B cell (primary cell): ENCODE measurements around the gene MYO18A. TPM values are rescaled to one million over a fixed set of nuclear protein-coding genes. Genes with fewer than 3 reads are reported as not detected.

ENCODE experiments used
- ATAC-seq: fragments of 200-7000 bp; cut with Tn5 transposase; one replicate; pipeline ENCODE4 v1.10.0; 2021; ENCODE audit warnings: low read depth, mild to moderate bottlenecking, moderate number of reproducible peaks, moderate library complexity
- CTCF ChIA-PET: fragments of 350-600 bp; sonication (Branson Sonifier 250); formaldehyde crosslinking; loops from one replicate; lab custom pipeline; 2021; ENCODE audit warnings: antibody characterized with exemption, inconsistent platforms; lab: Charles Lee
- POLR2A ChIA-PET: fragments of 350-600 bp; sonication (Branson Sonifier 250); formaldehyde crosslinking; loops from one replicate; lab custom pipeline; 2021; ENCODE audit warnings: antibody characterized with exemption; lab: Charles Lee
- DNase-seq: peaks from one replicate; pipeline ENCODE4 v3.0.0; 2013
- H2AFZ ChIP-seq: 2 replicates; pipeline ENCODE4 v1.6.1; 2012; ENCODE audit warnings: mild to moderate bottlenecking, low read depth, low read length; ENCODE audit not compliant: insufficient read depth, poor library complexity, severe bottlenecking
- H3K27ac ChIP-seq, 2 donors: 1 replicate in 1 of 2; 2 replicates in 1 of 2; pipeline ENCODE4 v1.5.1; 2012 to 2013; ENCODE audit warnings: low read length in 2 of 2, mild to moderate bottlenecking in 2 of 2, moderate library complexity in 1 of 2
- H3K27me3 ChIP-seq, 4 experiments: fragments of 200-600 bp in 1 of 4; sonication (generic) in 1 of 4; replicated peaks in 1 of 4; 1 replicate in 2 of 4; 2 replicates in 2 of 4; pipeline versions ENCODE4 v1.6.1 to v1.7.0; 2013 to 2016; ENCODE audit warnings: low read length in 3 of 4, mild to moderate bottlenecking in 2 of 4, mixed read lengths in 1 of 4, moderate library complexity in 1 of 4; ENCODE audit not compliant: insufficient read depth in 4 of 4, control insufficient read depth in 3 of 4; ENCODE audit errors: control extremely low read depth in 1 of 4
- H3K36me3 ChIP-seq, 2 experiments: replicated peaks in 1 of 2; 1 replicate in 1 of 2; 2 replicates in 1 of 2; pipeline versions ENCODE4 v1.6.1 to v1.7.1; 2013; ENCODE audit warnings: low read length in 1 of 2; ENCODE audit not compliant: insufficient read depth in 2 of 2, control insufficient read depth in 1 of 2; ENCODE audit errors: control extremely low read depth in 1 of 2, extremely low read depth in 1 of 2
- H3K4me1 ChIP-seq, 2 donors: fragments of 200-600 bp in 1 of 2; sonication (generic) in 1 of 2; 1 replicate in 1 of 2; 2 replicates in 1 of 2; pipeline versions ENCODE4 v1.5.1 to v1.6.1; 2013 to 2017; ENCODE audit warnings: low read length in 2 of 2; ENCODE audit not compliant: control insufficient read depth in 2 of 2, insufficient read depth in 2 of 2
- H3K4me2 ChIP-seq: replicated peaks from 2 replicates; pipeline ENCODE3; 2012; ENCODE audit warnings: mild to moderate bottlenecking, low read depth, low read length; ENCODE audit not compliant: poor library complexity, severe bottlenecking
- H3K4me3 ChIP-seq, 5 experiments: fragments of 200-600 bp in 1 of 5; sonication (generic) in 1 of 5; 1 replicate in 3 of 5; 2 replicates in 2 of 5; pipeline versions ENCODE4 v1.5.1 to v1.7.0; 2011 to 2016; ENCODE audit warnings: low read length in 4 of 5, mild to moderate bottlenecking in 4 of 5, low read depth in 2 of 5, control low read depth in 1 of 5, moderate library complexity in 1 of 5; ENCODE audit not compliant: insufficient read depth in 1 of 5; ENCODE audit errors: control extremely low read depth in 1 of 5, extremely low read depth in 1 of 5
- H3K79me2 ChIP-seq: fragments of 200-600 bp; sonication (generic); one replicate; pipeline ENCODE4 v1.6.0; 2016; ENCODE audit warnings: low read length; ENCODE audit not compliant: control insufficient read depth, insufficient read depth
- H3K9ac ChIP-seq: fragments of 200-600 bp; sonication (generic); 2 replicates; pipeline ENCODE4 v1.6.1; 2017; ENCODE audit warnings: mild to moderate bottlenecking, low read length, moderate library complexity
- H3K9me3 ChIP-seq, 3 donors: one replicate each; pipeline versions ENCODE4 v1.6.1 to v1.7.1; 2013; ENCODE audit warnings: low read length in 2 of 3; ENCODE audit not compliant: control insufficient read depth in 2 of 3, insufficient read depth in 1 of 3; ENCODE audit errors: control extremely low read depth in 1 of 3
- H4K20me1 ChIP-seq: 2 replicates; pipeline ENCODE4 v1.6.0; 2012; ENCODE audit warnings: mild to moderate bottlenecking, low read length; ENCODE audit not compliant: insufficient read depth, control insufficient read depth, poor library complexity, severe bottlenecking
- H3K27ac Mint-ChIP-seq: one replicate; pipeline ENCODE4 v1.8.0; 2021; ENCODE audit warnings: mixed read lengths
- H3K27me3 Mint-ChIP-seq: one replicate; pipeline ENCODE4 v1.8.0; 2021; ENCODE audit warnings: mixed read lengths
- H3K4me1 Mint-ChIP-seq: one replicate; pipeline ENCODE4 v1.8.0; 2021; ENCODE audit warnings: mixed read lengths
- H3K4me3 Mint-ChIP-seq: one replicate; pipeline ENCODE4 v1.8.0; 2021; ENCODE audit warnings: mixed read lengths
- H3K9me3 Mint-ChIP-seq: one replicate; pipeline ENCODE4 v1.8.0; 2022; ENCODE audit warnings: mixed read lengths; ENCODE audit not compliant: insufficient read depth
- EZH2 ChIP-seq: IDR thresholded peaks from 2 replicates; pipeline ENCODE4 v1.6.1; 2012; ENCODE audit warnings: borderline replicate concordance, low read depth, mild to moderate bottlenecking, moderate library complexity, low read length; ENCODE audit not compliant: insufficient read depth, poor library complexity, severe bottlenecking
- WGBS: methylation state at CpG from one replicate; pipeline ENCODE4 v1.1.5; 2013; ENCODE audit warnings: missing lambda C conversion rate; ENCODE audit not compliant: insufficient coverage; 5-methylcytosine and 5-hydroxymethylcytosine counted together
- intact Hi-C: fragments of 100-400 bp; cut with micrococcal nuclease; formaldehyde crosslinking; loops from one replicate; pipeline ENCODE4 v1.10.0; 2022
- polyA plus RNA-seq: library from polyadenylated mRNA; depleted of rRNA; stranded (reverse); fragments of >200 nt; gene quantifications from 2 replicates; pipeline ENCODE4 v1.2.3, GENCODE V29; 2012
- total RNA-seq, 2 donors: library from RNA; stranded (reverse); fragments of 120-200 nt in 1 of 2; gene quantifications; 1 replicate in 1 of 2; 2 replicates in 1 of 2; pipeline versions ENCODE4 v1.2.3 to v1.2.4, GENCODE V29; 2013 to 2022
- TF ChIP-seq, protein P1 (sequence below): fragments of 200-600 bp; IDR thresholded peaks from one replicate; pipeline ENCODE4 v1.8.0; 2022; ENCODE audit warnings: antibody characterized with exemption, mild to moderate bottlenecking

MYO18A gene
- total and polyA plus RNA-seq, 2 donors (not counting 1 experiment from before 2014, with no cell fraction given) = 72.2 to 155 TPM

DNA sequence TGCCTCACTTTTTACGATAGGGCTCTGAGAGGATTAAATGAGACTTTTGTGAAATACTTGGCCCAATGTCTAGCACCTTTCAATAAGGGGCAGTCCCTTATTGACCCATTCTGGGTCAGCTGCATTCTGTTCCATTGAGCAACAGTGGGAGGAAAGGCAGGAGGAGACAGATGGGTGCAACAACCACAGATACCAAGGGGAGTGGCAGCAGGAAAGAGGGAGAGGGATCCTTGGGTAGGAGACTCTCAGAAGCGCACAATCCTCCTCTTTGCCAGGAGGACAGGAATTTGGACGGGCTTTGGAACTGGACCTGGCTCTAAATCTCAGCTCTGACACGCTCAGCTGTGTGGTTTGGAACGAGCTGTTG, 133.7 kb downstream of the MYO18A start:
- TF ChIP-seq EZH2 = no peak
- TF ChIP-seq, protein P1, sequence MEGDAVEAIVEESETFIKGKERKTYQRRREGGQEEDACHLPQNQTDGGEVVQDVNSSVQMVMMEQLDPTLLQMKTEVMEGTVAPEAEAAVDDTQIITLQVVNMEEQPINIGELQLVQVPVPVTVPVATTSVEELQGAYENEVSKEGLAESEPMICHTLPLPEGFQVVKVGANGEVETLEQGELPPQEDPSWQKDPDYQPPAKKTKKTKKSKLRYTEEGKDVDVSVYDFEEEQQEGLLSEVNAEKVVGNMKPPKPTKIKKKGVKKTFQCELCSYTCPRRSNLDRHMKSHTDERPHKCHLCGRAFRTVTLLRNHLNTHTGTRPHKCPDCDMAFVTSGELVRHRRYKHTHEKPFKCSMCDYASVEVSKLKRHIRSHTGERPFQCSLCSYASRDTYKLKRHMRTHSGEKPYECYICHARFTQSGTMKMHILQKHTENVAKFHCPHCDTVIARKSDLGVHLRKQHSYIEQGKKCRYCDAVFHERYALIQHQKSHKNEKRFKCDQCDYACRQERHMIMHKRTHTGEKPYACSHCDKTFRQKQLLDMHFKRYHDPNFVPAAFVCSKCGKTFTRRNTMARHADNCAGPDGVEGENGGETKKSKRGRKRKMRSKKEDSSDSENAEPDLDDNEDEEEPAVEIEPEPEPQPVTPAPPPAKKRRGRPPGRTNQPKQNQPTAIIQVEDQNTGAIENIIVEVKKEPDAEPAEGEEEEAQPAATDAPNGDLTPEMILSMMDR = no peak
- ChIA-PET CTCF (interaction anchor here (1.0 kb wide), 1 partner anchor 70 kb away, joined by 3 read pairs; no protein-coding TSS in a partner anchor), POLR2A (no interaction called here)
- H3K4me1 ChIP-seq = peaks cover 14 to 15% of the 10 kb centered on the region in 2 donors
- H3K79me2 ChIP-seq = no peaks in the 10 kb centered on the region
- Mint-ChIP-seq H3K9me3 (no peaks in the 10 kb centered on the region), H3K27ac (no peak overlapping the region), H3K27me3 (peaks cover 24% of the 10 kb centered on the region), H3K4me1 (peaks cover 16% of the 10 kb centered on the region), H3K4me3 (no peak overlapping the region)
- ATAC-seq (no peak), DNase-seq (no peak)
- H3K27ac ChIP-seq = no peak overlapping the region
- H4K20me1 ChIP-seq = no peaks in the 10 kb centered on the region
- H3K4me2 ChIP-seq = no peak overlapping the region
- H2AFZ ChIP-seq = no peak overlapping the region
- H3K27me3 ChIP-seq = no peaks in the 10 kb centered on the region
- no peak overlapping the region for H3K4me3 ChIP-seq
- no peaks in the 10 kb centered on the region for H3K9me3 ChIP-seq
- no peak overlapping the region for H3K9ac ChIP-seq
- WGBS = 88% methylated on average over 2 of the region's 5 CpGs
- intact Hi-C loops = no loop called here
- no peaks in the 10 kb centered on the region for H3K36me3 ChIP-seq

DNA sequence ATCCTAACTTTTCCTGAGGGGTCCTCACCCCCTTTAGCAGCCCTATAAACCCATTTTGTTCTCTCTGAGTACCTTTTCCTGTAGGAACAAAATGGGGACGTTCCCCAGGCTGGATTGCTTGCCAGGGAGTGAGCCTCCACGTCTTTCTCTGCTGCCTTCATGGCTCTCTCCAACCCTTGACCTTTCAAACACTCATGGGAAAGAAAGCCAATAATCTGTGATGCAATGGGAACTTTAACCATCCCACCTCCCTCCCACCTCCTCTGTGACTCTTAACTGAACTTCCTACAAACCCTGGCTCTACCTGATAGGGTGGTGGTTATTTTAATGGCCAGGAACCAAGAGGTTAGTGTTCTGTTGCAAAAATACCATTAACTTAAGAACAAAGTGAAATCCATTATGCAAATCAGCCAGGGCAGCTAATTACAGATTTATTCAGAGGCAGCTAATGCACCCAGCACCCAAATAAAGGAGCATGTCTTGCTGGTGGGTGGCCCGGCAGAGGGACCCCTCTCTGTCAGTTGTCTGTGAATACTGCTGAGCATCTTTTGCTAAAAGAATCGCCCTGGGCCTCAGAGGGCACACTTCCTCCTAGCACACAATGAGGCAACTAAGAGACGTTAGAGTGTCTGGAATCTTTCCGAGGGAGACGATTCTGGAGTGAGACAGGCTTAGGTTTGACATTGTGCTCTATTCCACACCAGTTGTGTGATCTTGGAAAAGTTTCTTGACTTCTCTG, 134.3 kb downstream of the MYO18A start:
- Mint-ChIP-seq H3K9me3 (no peaks in the 10 kb centered on the region), H3K4me3 (no peak overlapping the region), H3K27me3 (peaks cover 24% of the 10 kb centered on the region), H3K4me1 (peaks cover 16% of the 10 kb centered on the region), H3K27ac (no peak overlapping the region)
- intact Hi-C loops = no loop called here
- Histone ChIP-seq H3K4me3 (no peak overlapping the region), H3K4me1 (peaks cover 14 to 15% of the 10 kb centered on the region in 2 donors), H2AFZ (no peak overlapping the region), H3K9ac (no peak overlapping the region), H3K27me3 (no peaks in the 10 kb centered on the region), H4K20me1 (no peaks in the 10 kb centered on the region), H3K9me3 (no peaks in the 10 kb centered on the region), H3K27ac (no peak overlapping the region), H3K79me2 (no peaks in the 10 kb centered on the region), H3K36me3 (no peaks in the 10 kb centered on the region), H3K4me2 (no peak overlapping the region)
- ChIA-PET POLR2A (no interaction called here), CTCF (no interaction called here)
- ATAC-seq = no peak
- no peak for TF ChIP-seq EZH2
- TF ChIP-seq, protein P1 = no peak
- no peak for DNase-seq
- WGBS = 87% methylated on average over 7 of the region's 7 CpGs
